ENCODE results near the gene LPCAT3.

Gene LPCAT3

DNA sequence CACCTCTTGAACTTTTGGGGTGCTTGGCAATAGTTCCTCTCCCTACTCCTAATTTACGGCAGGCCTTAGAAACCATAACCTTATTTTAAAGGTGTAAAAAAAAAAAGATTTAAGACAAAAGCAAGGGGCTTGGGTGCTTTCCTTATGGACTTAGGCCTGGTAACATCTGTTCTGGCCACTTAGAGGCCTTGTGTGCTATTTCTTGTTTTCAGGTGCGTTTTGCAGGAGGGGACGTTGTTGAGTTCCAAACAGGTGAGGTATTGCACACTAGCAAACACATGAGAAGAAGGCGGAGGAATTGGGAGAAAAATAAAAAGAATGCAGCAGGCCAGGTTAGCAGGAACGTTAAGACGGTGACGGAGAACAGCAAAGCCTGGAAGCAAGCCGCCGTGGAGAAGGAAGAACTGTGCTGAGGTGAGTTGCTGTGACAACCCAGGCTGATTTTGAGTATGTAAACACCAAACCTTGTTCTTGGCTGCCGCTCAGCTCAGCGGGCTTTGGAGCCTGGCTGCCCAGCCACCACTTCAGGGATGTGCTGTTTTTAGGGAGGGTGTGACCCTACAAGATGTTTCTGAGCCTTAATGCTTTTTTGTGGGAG lies 30.2 kb downstream of the LPCAT3 start:
- no peak for DNase-seq

GRCh38 chr12:6982532-6982931 lies 35.7 kb downstream of the LPCAT3 start:
- DNase-seq, result no peak

DNA sequence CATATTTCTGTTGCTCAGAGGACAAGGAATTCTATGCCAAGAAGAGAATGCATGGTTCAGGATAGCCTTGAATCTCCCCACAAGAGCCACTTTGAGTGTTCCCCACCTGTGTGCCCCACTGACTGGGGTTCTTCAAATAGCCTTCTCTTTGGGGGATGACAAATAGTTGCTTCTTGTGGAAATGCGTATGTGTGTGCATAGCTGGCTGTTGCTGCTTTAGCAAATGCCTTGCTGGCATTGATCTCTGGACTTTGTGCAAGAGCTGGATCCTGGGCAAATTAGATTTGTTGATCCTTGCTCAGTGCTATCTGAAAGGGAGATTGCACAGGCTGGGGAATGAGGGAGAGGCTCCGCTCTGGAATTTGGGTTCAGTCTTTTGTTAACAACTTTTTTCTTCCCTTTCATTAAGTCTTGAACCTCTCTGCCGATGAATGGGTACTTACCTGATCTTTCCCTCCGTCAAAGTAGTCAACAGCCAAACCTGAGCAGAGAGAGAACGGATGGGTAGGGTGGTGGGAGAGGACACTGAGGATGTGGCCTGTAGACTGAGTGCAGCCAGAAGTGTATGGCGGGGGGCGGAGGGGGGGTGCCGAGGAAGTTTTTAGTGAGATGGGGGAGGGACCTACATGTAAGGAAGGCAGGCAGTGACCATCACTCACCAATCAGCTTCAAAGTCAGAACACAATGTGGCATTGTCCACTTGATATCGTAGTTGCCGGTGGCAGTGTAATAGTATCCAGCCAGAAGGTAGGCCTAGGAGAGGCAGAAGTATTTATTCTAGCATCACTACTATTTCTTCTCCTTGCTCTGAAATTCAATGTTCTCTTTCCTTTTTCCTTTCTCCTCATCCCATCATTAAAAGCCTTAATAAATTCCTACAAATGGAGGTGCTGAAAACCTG lies 36.9 kb downstream of the LPCAT3 start:
- DNase-seq, result no peak

- DNase-seq, result no peak
Measured at GRCh38 chr12:6980740-6981139, 37.5 kb downstream of the LPCAT3 start.

DNA sequence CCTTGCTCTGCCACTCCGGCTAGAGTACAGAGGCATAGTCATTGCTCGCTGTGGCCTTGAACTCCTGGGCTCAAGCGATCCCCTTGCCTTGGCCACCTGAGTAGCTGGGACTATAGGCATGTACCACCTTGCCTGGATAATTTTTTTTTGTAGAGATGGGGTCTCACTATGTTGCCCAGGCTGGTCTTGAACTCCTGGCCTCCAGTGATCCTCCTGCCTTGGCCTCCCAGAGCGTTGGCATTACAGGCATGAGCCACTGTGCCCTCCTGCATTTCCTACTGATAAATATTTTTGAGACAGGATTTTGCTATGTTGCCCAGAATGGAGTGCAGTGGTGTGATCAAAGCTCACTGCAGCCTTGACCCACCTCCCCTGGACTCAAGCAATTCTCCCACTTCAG lies 38.2 kb downstream of the LPCAT3 start:
- no peak for DNase-seq

- DNase-seq, result no peak
Measured at GRCh38 chr12:6979453-6979852, 38.8 kb downstream of the LPCAT3 start.

DNA sequence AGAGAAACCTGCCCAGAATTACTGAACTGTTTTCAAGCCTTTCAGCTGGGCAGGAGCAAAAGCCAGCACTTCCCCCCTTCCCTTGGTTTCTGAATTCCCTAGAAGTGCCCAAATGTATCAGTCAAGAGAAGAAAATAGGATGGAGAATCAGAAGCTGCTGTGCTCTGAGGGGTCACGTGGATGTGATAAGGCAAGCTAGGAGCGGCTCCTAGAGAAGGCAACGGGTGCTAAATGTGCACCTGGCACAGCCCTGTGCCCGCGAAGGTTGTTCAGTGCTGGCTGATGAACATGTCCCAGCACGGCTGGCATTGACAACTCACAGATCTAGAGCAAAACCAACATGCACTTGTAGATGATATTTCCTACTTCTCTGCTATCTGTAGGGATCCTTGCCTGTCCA lies 39.3 kb downstream of the LPCAT3 start:
- no peak for DNase-seq

DNA sequence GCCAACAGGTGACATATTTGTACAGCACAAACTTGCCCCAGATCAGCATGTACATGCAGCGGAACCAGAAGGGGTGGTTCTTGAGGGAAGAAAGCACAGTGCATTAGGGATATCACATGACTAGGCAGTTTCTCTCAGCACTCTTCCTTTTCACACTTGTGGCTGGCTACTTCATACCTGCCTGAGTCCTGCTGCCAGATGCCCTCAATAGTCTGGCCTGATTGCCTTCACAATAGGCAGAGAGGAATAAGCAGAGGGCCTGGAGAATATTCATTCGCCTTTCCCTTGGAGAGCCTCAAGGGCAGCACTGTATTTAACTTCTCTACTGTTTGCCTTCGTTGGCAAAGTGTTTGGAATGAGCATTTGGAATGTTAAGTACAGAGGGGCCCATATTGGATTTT lies 39.7 kb downstream of the LPCAT3 start:
- no peak for DNase-seq

DNA sequence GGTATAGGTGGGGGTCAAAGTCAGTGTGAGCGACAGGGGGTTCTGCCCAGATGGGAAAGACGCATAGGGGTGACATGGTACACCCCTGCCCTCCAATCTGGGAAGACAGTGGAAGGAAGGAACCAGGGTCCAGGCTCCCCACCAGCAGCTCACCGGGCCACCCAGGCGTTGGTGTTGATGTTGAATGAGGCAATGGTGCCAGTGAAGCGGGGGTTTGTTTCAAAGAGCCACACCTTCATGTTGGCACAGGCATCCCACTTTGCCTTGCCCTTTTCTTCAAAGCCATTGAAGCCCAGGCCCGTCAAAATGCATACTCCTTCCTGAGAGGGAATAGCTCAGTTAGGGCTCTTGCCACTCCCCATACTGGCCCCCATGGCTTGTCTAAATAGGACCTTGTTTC lies 40.1 kb downstream of the LPCAT3 start:
- no peak for DNase-seq

DNA sequence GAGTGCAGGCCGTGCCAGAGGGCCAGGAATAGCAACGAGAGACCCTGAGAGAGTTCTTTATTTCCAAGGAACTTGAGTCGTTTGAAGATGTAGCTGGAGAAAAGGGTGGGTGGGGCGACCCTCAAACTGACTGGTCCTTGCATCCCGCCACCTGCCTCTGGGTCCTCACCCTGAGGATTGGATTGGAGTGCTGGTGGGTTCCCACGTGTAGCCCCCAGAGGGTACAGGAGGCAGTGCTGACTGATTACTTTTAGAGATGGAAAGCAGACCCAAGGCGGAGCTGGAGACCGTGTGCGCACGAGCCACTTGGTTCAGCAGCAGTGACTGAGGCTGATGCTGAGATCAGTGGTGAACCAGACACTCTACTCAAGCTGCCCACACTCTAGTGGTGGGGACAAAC lies 40.6 kb downstream of the LPCAT3 start:
- DNase-seq, result no peak

GRCh38 chr12:6975297-6976032 lies 42.8 kb downstream of the LPCAT3 start:
- DNase-seq, result no peak

GRCh38 chr12:6974180-6974579 lies 44.1 kb downstream of the LPCAT3 start:
- no peak for DNase-seq

GRCh38 chr12:6970096-6970527 lies 48.2 kb downstream of the LPCAT3 start:
- DNase-seq, result no peak

DNA sequence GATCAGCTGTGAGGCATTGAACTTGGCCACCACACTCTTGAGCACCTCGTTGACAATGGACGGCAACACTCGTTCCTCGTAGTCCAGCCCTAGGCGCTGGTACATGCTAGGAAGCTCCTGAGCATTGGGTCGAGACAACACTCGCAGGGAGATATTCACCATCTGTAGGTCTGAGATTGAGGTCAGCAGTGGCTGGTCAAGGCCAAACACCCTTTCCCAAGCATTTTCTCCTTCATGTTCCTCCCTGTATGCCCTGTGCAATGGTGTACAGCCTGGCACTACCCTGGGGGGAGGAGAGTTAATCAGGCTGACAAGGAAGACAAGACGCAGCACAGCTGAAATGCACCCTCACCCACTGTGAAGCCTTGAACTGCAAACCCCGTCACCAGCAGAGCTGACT lies 49.9 kb downstream of the LPCAT3 start:
- DNase-seq, result no peak

- no peak for DNase-seq
Measured at GRCh38 chr12:6967651-6968100, 50.6 kb downstream of the LPCAT3 start.

- DNase-seq, result no peak
Measured at GRCh38 chr12:6966351-6966750, 51.9 kb downstream of the LPCAT3 start.

DNA sequence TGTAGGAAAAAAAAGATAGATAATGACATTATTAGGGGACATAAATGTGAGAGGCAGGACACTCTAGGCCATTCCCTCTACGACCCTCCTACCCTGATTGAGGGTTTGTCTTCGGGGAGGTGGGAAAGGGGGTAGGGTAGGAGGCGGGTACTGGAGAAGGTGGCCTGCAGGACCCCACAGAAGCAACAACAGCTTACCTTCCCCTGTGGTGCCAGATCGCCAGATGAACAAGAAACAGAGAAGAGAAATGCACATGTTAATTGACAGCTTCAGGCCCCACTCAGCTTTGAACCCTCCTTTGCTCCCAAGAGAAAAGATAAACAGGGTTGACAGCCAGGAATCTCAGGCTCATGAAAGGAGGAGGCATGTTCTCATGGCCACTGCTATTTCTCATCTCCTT lies 52.6 kb downstream of the LPCAT3 start:
- DNase-seq, result no peak

DNA sequence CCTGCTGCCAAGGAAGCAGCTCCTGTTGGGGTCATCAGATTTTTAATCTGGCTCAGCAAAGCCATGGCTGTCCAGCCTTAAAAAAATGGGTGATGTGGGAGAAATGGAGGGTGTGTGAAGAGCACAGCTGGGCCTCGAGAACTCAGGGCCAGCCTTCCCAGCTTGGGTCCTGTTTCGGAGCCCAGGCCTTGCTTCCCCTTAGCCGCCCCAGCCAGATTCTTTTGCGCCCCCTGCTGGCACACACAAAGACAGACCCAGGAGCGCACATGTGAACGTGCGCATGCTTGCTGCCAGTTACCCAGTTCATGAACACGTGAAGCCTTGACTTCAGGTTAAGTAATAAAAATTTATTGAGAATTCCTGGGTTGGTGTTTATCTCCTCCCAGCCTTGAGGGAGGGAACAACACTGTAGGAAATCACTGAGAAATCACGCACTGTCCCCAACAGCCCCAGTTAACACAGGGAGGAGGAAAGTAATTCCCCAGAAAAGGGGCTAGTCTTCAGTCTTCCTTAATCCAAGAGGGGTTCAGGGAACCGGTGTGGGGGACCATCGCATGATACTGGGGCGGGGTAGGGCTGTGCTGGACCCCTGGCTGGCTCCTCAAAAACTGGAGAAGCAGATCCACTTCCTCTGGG lies 53.1 kb downstream of the LPCAT3 start:
- peak in 1 of 2 experiments; percentile 83 for DNase-seq

DNA sequence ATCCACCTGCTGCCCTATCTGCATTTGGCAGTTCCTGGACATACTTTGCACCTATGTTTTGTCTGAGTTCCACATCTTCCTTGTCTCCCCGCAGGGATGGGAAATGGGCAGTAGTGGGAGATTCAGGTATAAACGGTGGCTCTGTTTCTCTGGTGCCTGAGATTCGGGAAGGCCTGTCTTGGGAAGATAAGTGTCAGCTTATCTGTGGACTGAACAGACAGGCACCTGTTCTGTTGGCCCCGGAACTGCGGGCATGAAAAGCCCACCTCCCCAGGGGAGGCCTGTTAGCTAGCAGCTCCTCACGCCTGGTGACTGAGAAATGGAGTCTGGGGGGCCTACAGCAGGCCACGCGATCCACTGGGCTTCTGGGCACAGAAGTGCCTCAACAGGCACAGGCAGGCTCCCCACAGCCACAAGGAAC lies 53.7 kb downstream of the LPCAT3 start:
- DNase-seq, result no peak

GRCh38 chr12:6963791-6964413 lies 54.4 kb downstream of the LPCAT3 start:
- DNase-seq, result no peak

DNA sequence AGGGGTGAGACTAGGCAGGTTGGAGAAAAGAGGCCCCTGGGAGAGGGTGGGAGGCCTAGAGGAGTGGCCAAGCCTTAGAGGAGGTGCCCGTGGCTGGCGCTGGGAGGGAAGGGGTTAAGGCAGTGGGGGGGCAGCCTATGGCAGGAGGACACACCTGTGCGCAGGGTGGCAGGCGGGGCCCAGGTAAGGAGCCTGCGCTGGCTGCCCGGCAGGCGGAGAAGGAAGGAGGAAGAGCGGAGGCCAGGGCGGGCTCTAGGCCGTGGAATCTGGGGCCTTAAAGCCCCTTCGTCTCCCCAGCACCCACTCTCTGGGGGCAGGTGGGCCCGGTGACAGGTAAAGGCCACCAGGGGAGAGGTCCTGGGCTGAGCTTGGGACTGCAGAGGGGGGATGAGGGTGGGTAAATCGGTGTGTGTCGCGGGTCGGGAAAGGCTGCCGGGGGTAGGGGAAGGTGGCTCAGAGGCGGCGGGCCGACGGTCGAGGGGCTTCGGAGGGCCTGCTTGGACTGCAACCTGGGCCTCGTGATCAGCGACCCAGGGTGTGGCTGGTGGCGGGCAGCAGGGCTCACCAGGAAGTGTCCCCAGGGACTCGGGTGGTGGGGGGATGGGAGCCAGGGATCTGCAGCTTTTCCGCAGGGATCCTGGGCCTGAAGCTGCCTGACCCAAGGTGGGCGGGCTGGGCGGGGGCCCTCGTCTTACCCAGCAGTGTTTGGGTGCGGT lies 55.1 kb downstream of the LPCAT3 start:
- no peak for DNase-seq

Data from NCI-H446 (cell line).